HepG2 (cell line): ENCODE data around the gene RPL27A. TPM values are rescaled to one million over a fixed set of nuclear protein-coding genes. Genes with fewer than 3 reads are reported as not detected.
A peak's percentile ranks its signal among the peaks of the same experiment; 100 is the strongest.

Source experiments
- AGO1 ChIP-seq: fragments of 200-400 bp; formaldehyde crosslinking; IDR thresholded peaks from 2 replicates; pipeline ENCODE4 v1.6.1; 2017; ENCODE audit warnings: mild to moderate bottlenecking, low read depth, low read length, moderate library complexity; ENCODE audit not compliant: poor library complexity, severe bottlenecking
- ARID3A ChIP-seq: IDR thresholded peaks from 2 replicates; pipeline ENCODE4 v1.6.1; 2012; ENCODE audit warnings: low read depth, low read length, improper control_type of control experiment
- ATF1 ChIP-seq: IDR thresholded peaks from 2 replicates; pipeline ENCODE4 v1.6.1; 2016; ENCODE audit warnings: mild to moderate bottlenecking, control low read depth
- ATF5 ChIP-seq: sonication (generic); formaldehyde crosslinking; IDR thresholded peaks from 2 replicates; pipeline ENCODE4 v1.4.0; 2020; ENCODE audit warnings: mild to moderate bottlenecking, low read depth, missing genetic modification reagents
- CBX5 ChIP-seq: sonication (generic); formaldehyde crosslinking; IDR thresholded peaks from 2 replicates; pipeline ENCODE4 v1.4.0; 2020; ENCODE audit warnings: missing genetic modification reagents, borderline replicate concordance
- FOXC1 ChIP-seq: sonication (generic); formaldehyde crosslinking; IDR thresholded peaks from 2 replicates; pipeline ENCODE4 v1.8.0; 2022; ENCODE audit warnings: mild to moderate bottlenecking, missing genetic modification reagents, borderline replicate concordance
- MED13 ChIP-seq: sonication (generic); formaldehyde crosslinking; IDR thresholded peaks from 2 replicates; pipeline ENCODE4 v1.5.0; 2020; ENCODE audit warnings: missing genetic modification reagents
- MIER2 ChIP-seq: IDR thresholded peaks from 2 replicates; pipeline ENCODE4 v1.6.1; 2016; ENCODE audit warnings: missing biosample characterization, missing genetic modification reagents
- MZF1 ChIP-seq: sonication (generic); formaldehyde crosslinking; IDR thresholded peaks from 2 replicates; pipeline ENCODE4 v1.8.1; 2023; ENCODE audit warnings: mild to moderate bottlenecking, missing genetic modification reagents, borderline replicate concordance
- NCOA2 ChIP-seq: sonication (generic); formaldehyde crosslinking; IDR thresholded peaks from 2 replicates; pipeline ENCODE4 v1.8.0; 2022; ENCODE audit warnings: inconsistent platforms
- NFRKB ChIP-seq: fragments of 450-650 bp; IDR thresholded peaks from 2 replicates; pipeline ENCODE4 v1.6.1; 2017
- PITX1 ChIP-seq: sonication (generic); formaldehyde crosslinking; IDR thresholded peaks from 2 replicates; pipeline ENCODE4 v1.5.1; 2020; ENCODE audit warnings: mild to moderate bottlenecking, missing genetic modification reagents
- RELA ChIP-seq: sonication (generic); formaldehyde crosslinking; IDR thresholded peaks from 2 replicates; pipeline ENCODE4 v1.4.0; 2020; ENCODE audit warnings: missing genetic modification reagents
- RXRA ChIP-seq: sonication (generic); formaldehyde crosslinking; IDR thresholded peaks from 2 replicates; pipeline ENCODE4 v1.5.1; 2020; ENCODE audit warnings: missing genetic modification reagents
- XBP1 ChIP-seq: sonication (generic); formaldehyde crosslinking; IDR thresholded peaks from 2 replicates; pipeline ENCODE4 v1.5.0; 2020; ENCODE audit warnings: missing genetic modification reagents
- ZFAT ChIP-seq: sonication (generic); formaldehyde crosslinking; conservative IDR thresholded peaks from 2 replicates; pipeline ENCODE4 v1.8.1; 2023; ENCODE audit warnings: missing genetic modification reagents, inconsistent platforms
- ZNF207 ChIP-seq: fragments of 450-650 bp; IDR thresholded peaks from 2 replicates; pipeline ENCODE4 v1.6.1; 2016; ENCODE audit warnings: antibody characterized with exemption, borderline replicate concordance
- ZNF354B ChIP-seq: sonication (generic); formaldehyde crosslinking; IDR thresholded peaks from 2 replicates; pipeline ENCODE4 v1.8.0; 2022; ENCODE audit warnings: mild to moderate bottlenecking, missing genetic modification reagents
- ZNF414 ChIP-seq: sonication (generic); formaldehyde crosslinking; IDR thresholded peaks from 2 replicates; pipeline ENCODE4 v1.5.0; 2020; ENCODE audit warnings: missing genetic modification reagents
- ZNF557 ChIP-seq: sonication (generic); formaldehyde crosslinking; IDR thresholded peaks from 2 replicates; pipeline ENCODE4 v1.4.0; 2020; ENCODE audit warnings: missing genetic modification reagents
- ZSCAN22 ChIP-seq: sonication (generic); formaldehyde crosslinking; IDR thresholded peaks from 2 replicates; pipeline ENCODE4 v1.4.0; 2020; ENCODE audit warnings: mild to moderate bottlenecking, missing genetic modification reagents
- ZXDC ChIP-seq: sonication (generic); formaldehyde crosslinking; IDR thresholded peaks from 2 replicates; pipeline ENCODE4 v1.5.0; 2020; ENCODE audit warnings: mild to moderate bottlenecking, missing genetic modification reagents
- polyA plus RNA-seq, 8 experiments: library from polyadenylated mRNA; depleted of rRNA in 3 of 8; stranded (reverse) in 7 of 8; unstranded in 1 of 8; fragments of >200 nt; fragmentation: Illumina TruSeq in 4 of 8; extraction: Trizol in 4 of 8; gene quantifications; 2 replicates each; pipeline versions ENCODE4 v1.2.1 to v1.2.3, GENCODE V29; 2011 to 2016; ENCODE audit warnings: low read depth in 4 of 8, missing spikeins in 1 of 8, mixed read lengths in 1 of 8; ENCODE audit not compliant: insufficient read depth in 1 of 8
- total RNA-seq, 5 experiments: library from RNA; depleted of rRNA; stranded (reverse); fragments of >200 nt; fragmentation: Illumina TruSeq; extraction: Trizol; gene quantifications; 2 replicates each; pipeline ENCODE4 v1.2.3, GENCODE V29; 2016; ENCODE audit warnings: low read depth in 1 of 5
- TF ChIP-seq, protein P1 (sequence below): sonication (generic); formaldehyde crosslinking; IDR thresholded peaks from 2 replicates; pipeline ENCODE4 v1.8.1; 2023; ENCODE audit warnings: mild to moderate bottlenecking, inconsistent platforms, moderate library complexity, missing genetic modification reagents, borderline replicate concordance

RPL27A gene
- total and polyA plus RNA-seq, 2 of the 13 experiments (the other 11 are each of a cell fraction or from before 2014, with no cell fraction given): 1,531 to 2,153 TPM

DNA sequence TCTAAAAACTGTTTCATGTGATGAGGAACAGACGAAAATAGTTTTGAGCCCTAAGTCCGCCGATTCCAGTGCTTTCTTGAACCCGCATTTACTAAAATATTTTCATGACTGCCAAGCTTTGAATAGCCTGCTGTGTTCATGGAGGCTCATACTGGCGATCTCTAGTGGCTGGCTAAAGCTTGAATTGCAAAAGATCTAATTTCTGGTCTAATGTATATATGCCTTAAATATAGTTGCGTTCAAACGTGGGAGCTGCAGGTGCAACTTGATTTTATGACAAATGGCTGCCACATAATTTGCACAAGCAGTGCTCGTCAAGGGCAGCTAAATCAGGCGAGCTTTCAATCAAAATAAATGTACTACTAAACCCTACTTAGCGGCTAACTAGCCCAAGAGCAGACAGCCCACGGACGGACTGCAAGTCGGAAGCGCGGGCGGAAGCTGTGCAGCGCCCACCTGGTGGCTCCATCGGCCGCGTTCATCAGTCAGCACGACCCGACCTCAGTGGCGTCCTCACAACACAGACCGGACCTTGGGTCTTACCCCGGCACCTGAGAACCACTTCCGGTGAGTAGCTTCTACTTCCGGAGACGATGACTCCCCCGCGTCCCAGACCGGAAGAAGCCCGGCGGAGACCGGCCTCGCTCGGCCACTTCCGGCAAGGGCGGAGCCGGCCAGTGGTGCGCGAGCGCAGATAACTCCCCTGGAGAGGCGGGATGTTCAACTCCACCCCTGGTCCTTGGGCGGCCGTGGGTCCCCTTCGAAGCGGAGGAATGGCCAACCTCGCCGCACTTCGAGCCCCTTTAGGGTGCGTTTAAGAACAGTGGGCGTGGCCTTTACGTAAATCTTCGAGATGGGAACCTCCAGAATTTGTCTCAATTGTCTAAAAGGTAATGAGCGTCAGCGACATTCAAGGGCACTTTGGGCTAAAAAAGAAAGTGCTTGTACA is 6.1 kb downstream of the RPL27A start (continued):
- TF ChIP-seq ZXDC (CRISPR knock-in tag): peak; percentile 94
- peak; percentile 62; the same call in 1 of the 2 replicates for TF ChIP-seq XBP1
- TF ChIP-seq ZNF354B (CRISPR knock-in tag): 0 out of 2 replicates have a peak, but pooled peaks have one; percentile 28
- TF ChIP-seq ATF1 (CRISPR knock-in tag): peak; percentile 74
- TF ChIP-seq MED13 (CRISPR knock-in tag): 0 out of 2 replicates have a peak, but pooled peaks have one; percentile 39
- no peak for TF ChIP-seq MIER2 (CRISPR knock-in tag)
- peak; percentile 66 for TF ChIP-seq ZFAT (CRISPR knock-in tag)
- no peak for TF ChIP-seq NFRKB
- peak; percentile 77; the same call in 1 of the 2 replicates for TF ChIP-seq RXRA
- peak; percentile 72; the same call in 1 of the 2 replicates for TF ChIP-seq ZNF557 (CRISPR knock-in tag)
- peak; percentile 99 for TF ChIP-seq AGO1
- no peak for TF ChIP-seq ZNF207
- no peak for TF ChIP-seq ARID3A
- peak; percentile 39; the same call in 1 of the 2 replicates for TF ChIP-seq RELA
- TF ChIP-seq ATF5 (CRISPR knock-in tag): no peak
- TF ChIP-seq MZF1: peak; percentile 22; the same call in 1 of the 2 replicates
- peak; percentile 34; the same call in 1 of the 2 replicates for TF ChIP-seq CBX5 (CRISPR knock-in tag)
- TF ChIP-seq ZSCAN22 (CRISPR knock-in tag): no peak
- TF ChIP-seq, protein P1, sequence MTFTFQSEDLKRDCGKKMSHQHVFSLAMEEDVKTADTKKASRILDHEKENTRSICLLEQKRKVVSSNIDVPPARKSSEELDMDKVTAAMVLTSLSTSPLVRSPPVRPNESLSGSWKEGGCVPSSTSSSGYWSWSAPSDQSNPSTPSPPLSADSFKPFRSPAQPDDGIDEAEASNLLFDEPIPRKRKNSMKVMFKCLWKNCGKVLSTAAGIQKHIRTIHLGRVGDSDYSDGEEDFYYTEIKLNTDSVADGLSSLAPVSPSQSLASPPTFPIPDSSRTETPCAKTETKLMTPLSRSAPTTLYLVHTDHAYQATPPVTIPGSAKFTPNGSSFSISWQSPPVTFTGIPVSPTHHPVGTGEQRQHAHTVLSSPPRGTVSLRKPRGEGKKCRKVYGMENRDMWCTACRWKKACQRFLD (CRISPR knock-in tag): peak; percentile 89
- peak; percentile 86 for TF ChIP-seq PITX1 (CRISPR knock-in tag)
- peak; percentile 71; the same call in 1 of the 2 replicates for TF ChIP-seq FOXC1 (CRISPR knock-in tag)
- no peak; the same call in 1 of the 2 replicates for TF ChIP-seq ZNF414 (CRISPR knock-in tag)
- TF ChIP-seq NCOA2 (CRISPR knock-in tag): peak; percentile 73; the same call in 1 of the 2 replicates
